Glutamatergic neuron (in vitro differentiated cells): ENCODE measurements around the gene ATF6B. TPM values are rescaled to one million over a fixed set of nuclear protein-coding genes. Genes with fewer than 3 reads are reported as not detected.

ENCODE experiments used
- DNase-seq: peaks from one replicate; pipeline ENCODE4 v3.0.0; 2022
- H3K27ac Mint-ChIP-seq: one replicate; pipeline ENCODE4 v1.8.0; 2020; ENCODE audit warnings: mild to moderate bottlenecking, mixed read lengths, inconsistent platforms; ENCODE audit not compliant: unreplicated experiment
- H3K27me3 Mint-ChIP-seq: one replicate; pipeline ENCODE4 v1.8.0; 2020; ENCODE audit warnings: mild to moderate bottlenecking, moderate library complexity, mixed read lengths, inconsistent platforms; ENCODE audit not compliant: unreplicated experiment
- H3K36me3 Mint-ChIP-seq: one replicate; pipeline ENCODE4 v1.8.0; 2020; ENCODE audit warnings: mild to moderate bottlenecking, mixed read lengths, inconsistent platforms; ENCODE audit not compliant: unreplicated experiment
- H3K4me1 Mint-ChIP-seq: one replicate; pipeline ENCODE4 v1.8.0; 2020; ENCODE audit warnings: mild to moderate bottlenecking, low read depth, mixed read lengths, inconsistent platforms; ENCODE audit not compliant: unreplicated experiment
- H3K4me3 Mint-ChIP-seq: one replicate; pipeline ENCODE4 v1.8.0; 2020; ENCODE audit warnings: mild to moderate bottlenecking, mixed read lengths, inconsistent platforms; ENCODE audit not compliant: unreplicated experiment
- H3K9me3 Mint-ChIP-seq: one replicate; pipeline ENCODE4 v1.8.0; 2020; ENCODE audit warnings: mild to moderate bottlenecking, moderate library complexity, mixed read lengths, inconsistent platforms; ENCODE audit not compliant: unreplicated experiment
- CTCF ChIP-seq: fragments of 200-600 bp; sonication (generic); IDR thresholded peaks from one replicate; pipeline ENCODE4 v1.5.0; 2021; ENCODE audit not compliant: partially characterized antibody, unreplicated experiment
- total RNA-seq: library from RNA; stranded (reverse); fragmentation: NEBNext Ultra II Directional; extraction: Animal tissue kit (Norgen Biotek cat#: 25700); gene quantifications from one replicate; pipeline ENCODE4 v1.2.1, GENCODE V29; 2021; ENCODE audit not compliant: unreplicated experiment

The ATF6B gene
- total RNA-seq, 1 donor from 2014 or later: 79.5 TPM

GRCh38 chr6:32129297-32130088, 1.4 kb upstream of the ATF6B start:
- Mint-ChIP-seq H3K27ac (peak overlapping the region; percentile 76), H3K4me1 (peaks cover 15% of the 10 kb centered on the region), H3K36me3 (peaks cover under 1% of the 10 kb centered on the region), H3K27me3 (peaks cover 14% of the 10 kb centered on the region), H3K4me3 (peak overlapping the region; percentile 96), H3K9me3 (peaks cover 12% of the 10 kb centered on the region)
- TF ChIP-seq CTCF: no peak
- no peak for DNase-seq

DNA sequence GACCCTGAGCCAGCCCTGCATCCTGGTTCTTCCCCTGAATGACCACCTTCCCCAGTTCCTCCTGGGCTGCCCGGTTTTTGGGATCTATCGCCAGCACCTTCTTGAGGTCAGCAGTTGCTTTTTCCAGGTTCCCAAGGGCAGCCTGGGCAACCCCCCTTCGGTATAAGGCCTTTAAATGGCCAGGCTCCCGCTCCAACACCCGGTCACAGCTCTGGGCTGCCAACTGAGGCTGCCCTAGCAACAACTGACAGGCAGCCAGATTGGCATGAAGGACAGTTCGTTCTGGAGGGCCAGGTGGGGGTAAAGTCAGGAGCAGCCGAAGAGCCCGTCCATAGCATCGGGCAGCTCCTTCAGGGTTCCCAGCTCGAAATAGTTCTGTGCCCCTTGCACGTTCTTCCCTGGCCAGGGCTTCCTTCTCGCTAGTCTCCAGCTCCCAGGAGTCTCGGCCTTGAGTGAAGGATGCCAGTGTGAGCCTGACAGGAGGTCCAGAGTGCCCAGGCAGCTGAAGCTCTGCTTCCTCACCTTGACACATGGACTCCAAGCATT, 778 bp upstream of the ATF6B start:
- Mint-ChIP-seq H3K27me3 (peaks cover 17% of the 10 kb centered on the region), H3K9me3 (peaks cover 12% of the 10 kb centered on the region), H3K27ac (peak overlapping the region; percentile 43)

DNA sequence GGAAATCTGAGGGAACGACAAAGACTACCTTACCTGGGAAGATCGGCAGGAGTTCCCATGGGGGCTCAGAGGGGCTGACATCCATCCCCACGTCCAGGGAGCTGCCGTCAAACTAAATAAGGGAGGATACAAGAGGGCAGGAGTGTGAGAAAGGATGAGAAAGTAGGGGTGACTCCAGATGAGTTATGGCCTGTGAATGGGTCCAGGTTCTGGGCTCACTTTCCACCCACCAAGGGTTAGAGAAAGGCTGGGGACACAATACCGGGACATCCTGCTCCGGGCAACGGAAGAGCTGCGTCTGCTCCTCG, 683 bp downstream of the ATF6B start:
- H3K27ac Mint-ChIP-seq: peak overlapping the region; percentile 83
- H3K27me3 Mint-ChIP-seq: peaks cover 17% of the 10 kb centered on the region
- peaks cover 12% of the 10 kb centered on the region for H3K9me3 Mint-ChIP-seq
- no peak for TF ChIP-seq CTCF
- peaks cover 6% of the 10 kb centered on the region for H3K36me3 Mint-ChIP-seq
- peak overlapping the region; percentile 98 for H3K4me3 Mint-ChIP-seq
- no peak for DNase-seq
- H3K4me1 Mint-ChIP-seq: peaks cover 15% of the 10 kb centered on the region

More for the DNA sequence above, 778 bp upstream of the ATF6B start:
- no peak for DNase-seq
- TF ChIP-seq CTCF: no peak
- peaks cover 15% of the 10 kb centered on the region for H3K4me1 Mint-ChIP-seq
- peaks cover 6% of the 10 kb centered on the region for H3K36me3 Mint-ChIP-seq
- peak overlapping the region; percentile 98 for H3K4me3 Mint-ChIP-seq

GRCh38 chr6:32126880-32127279, 1.2 kb downstream of the ATF6B start:
- Mint-ChIP-seq H3K9me3 (peaks cover 12% of the 10 kb centered on the region), H3K36me3 (peaks cover 6% of the 10 kb centered on the region), H3K4me1 (peaks cover 15% of the 10 kb centered on the region), H3K27ac (peak overlapping the region; percentile 83), H3K27me3 (peaks cover 17% of the 10 kb centered on the region), H3K4me3 (peak overlapping the region; percentile 98)
- DNase-seq: no peak
- TF ChIP-seq CTCF: no peak

DNA sequence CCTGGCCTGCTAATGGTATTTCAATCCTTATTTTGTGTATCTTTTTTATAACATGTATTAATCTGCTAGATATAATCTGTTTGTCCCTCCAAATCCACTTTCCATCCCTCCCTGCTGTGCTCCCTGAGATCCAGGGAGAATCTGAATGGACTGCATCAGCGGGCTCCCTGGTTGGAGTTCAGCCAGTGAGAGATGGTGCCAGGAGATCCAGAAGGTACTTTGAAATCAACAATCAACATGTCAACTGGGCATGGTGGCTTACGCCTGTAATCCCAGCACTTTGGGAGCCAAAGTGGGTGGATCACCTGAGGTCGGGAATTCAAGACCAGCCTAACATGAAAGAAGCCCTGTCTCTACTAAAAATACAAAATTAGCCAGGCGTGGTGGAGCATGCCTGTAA, 4.4 kb downstream of the ATF6B start:
- H3K4me1 Mint-ChIP-seq: peaks cover 11% of the 10 kb centered on the region
- no peak overlapping the region for H3K4me3 Mint-ChIP-seq
- no peak for TF ChIP-seq CTCF
- peaks cover 11% of the 10 kb centered on the region for H3K36me3 Mint-ChIP-seq
- H3K27me3 Mint-ChIP-seq: peaks cover 17% of the 10 kb centered on the region
- peaks cover 12% of the 10 kb centered on the region for H3K9me3 Mint-ChIP-seq
- DNase-seq: no peak
- H3K27ac Mint-ChIP-seq: no peak overlapping the region
